Right renal pelvis (tissue), 4 donors: ENCODE data around the gene SMYD5. TPM values are rescaled to one million over a fixed set of nuclear protein-coding genes. Genes with fewer than 3 reads are reported as not detected.
"Not testable (repeated sequence)": the region's sequence is repeated elsewhere in the genome, so short reads cannot be mapped to it uniquely, and the experiment has no call there.

Experiments
- DNase-seq, 4 donors: peaks; one replicate each; pipeline ENCODE4 v3.0.0-alpha.2; 2013; ENCODE audit warnings: low read depth in 4 of 4, low spot score in 3 of 4, missing footprints in 1 of 4
- polyA plus RNA-seq, 4 donors: library from polyadenylated mRNA; unstranded; fragments of 120-200 nt; gene quantifications; one replicate each; pipeline ENCODE4 v1.2.1, GENCODE V29; 2013; ENCODE audit not compliant: insufficient read length in 4 of 4

Gene SMYD5
- polyA plus RNA-seq, 4 donors, result 34.9 to 36.4 (median 35.5) TPM

- no peak for DNase-seq
Observed at GRCh38 chr2:73257425-73258125, 43.5 kb downstream of the SMYD5 start.

GRCh38 chr2:73258186-73258912 lies 44.3 kb downstream of the SMYD5 start:
- DNase-seq, result no peak

GRCh38 chr2:73258913-73259215 lies 44.8 kb downstream of the SMYD5 start:
- DNase-seq, result no peak

- DNase-seq, result no peak
Observed at GRCh38 chr2:73259276-73259675, 45.2 kb downstream of the SMYD5 start.

GRCh38 chr2:73259704-73260337 lies 45.8 kb downstream of the SMYD5 start:
- DNase-seq, result no peak

GRCh38 chr2:73260338-73260984 lies 46.4 kb downstream of the SMYD5 start:
- DNase-seq, result no peak

GRCh38 chr2:73262108-73262651 lies 48.1 kb downstream of the SMYD5 start:
- DNase-seq, result no peak

- DNase-seq, result not testable (repeated sequence)
Observed at GRCh38 chr2:73262691-73263429, 48.8 kb downstream of the SMYD5 start.

GRCh38 chr2:73263540-73264331 lies 49.7 kb downstream of the SMYD5 start:
- DNase-seq, result no peak

- DNase-seq, result no peak
Observed at GRCh38 chr2:73264332-73264606, 50.2 kb downstream of the SMYD5 start.

- DNase-seq, result no peak
Observed at GRCh38 chr2:73264783-73265182, 50.7 kb downstream of the SMYD5 start.

- DNase-seq, result no peak
Observed at GRCh38 chr2:73265298-73266060, 51.4 kb downstream of the SMYD5 start.

- no peak for DNase-seq
Observed at GRCh38 chr2:73266061-73266901, 52.2 kb downstream of the SMYD5 start.

GRCh38 chr2:73267008-73267407 lies 53.0 kb downstream of the SMYD5 start:
- DNase-seq, result no peak

- no peak for DNase-seq
Observed at GRCh38 chr2:73268366-73268829, 54.4 kb downstream of the SMYD5 start.

- no peak for DNase-seq
Observed at GRCh38 chr2:73268830-73269685, 55.0 kb downstream of the SMYD5 start.
